ENCODE data around the gene HMX3. TPM values are rescaled to one million over a fixed set of nuclear protein-coding genes. Genes with fewer than 3 reads are reported as not detected.
"Not testable (repeated sequence)": the region's sequence is repeated elsewhere in the genome, so short reads cannot be mapped to it uniquely, and the experiment has no call there.

The HMX3 gene
- total RNA-seq, 1 experiment from 2014 or later = not detected

DNA sequence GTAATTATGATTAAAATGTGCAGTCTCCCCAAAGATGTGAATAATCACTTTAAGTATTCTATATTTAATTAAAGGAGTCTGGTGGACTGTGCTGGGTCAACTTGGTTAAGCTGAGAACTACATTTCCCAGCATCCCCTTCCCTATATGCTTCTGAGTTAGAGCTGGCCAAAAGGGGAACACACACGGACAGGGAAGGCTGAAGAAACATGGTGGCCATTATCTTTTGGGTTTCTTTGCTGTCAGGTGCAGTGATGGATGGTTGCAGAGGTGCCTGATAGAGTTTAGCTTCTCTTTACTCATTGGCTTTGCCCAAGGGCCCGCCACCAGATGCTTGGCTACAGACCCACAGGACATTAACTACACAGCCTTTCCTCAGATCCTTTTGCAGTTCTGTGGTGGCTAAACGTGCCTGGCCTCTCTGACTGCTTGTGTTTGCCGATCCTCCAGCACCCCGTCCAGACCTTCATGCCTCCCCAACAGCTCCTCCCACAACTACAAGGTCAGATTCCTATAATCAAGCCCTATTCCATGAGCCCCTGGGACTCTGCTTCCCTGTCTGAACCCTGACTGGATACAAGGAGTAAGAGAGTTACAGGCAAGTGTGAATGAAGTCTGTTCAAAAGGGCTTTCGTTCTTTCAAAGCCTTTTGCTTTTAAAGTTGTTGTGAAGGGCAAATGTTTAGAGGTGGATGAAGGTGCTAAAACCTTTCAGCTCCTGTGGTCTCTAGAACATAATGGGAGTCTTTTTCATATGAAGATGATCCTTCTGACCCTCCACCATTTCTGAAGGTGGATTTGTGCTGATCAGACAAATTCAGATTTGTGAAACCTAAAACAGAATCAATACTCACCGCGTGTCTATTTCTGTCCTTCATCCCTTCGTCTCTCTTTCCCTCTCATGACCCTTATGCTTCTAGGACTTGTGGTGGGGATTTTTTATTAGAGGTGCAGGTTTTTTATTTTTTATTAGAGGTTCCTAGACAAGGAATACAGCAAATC is 39.9 kb downstream of the HMX3 start:
- peaks cover 7% of the 10 kb centered on the region for H3K79me1 ChIP-seq (ENCODE audit: insufficient read depth, low read depth, low read length, poor library complexity, severe bottlenecking)
- no peak overlapping the region for H3K4ac ChIP-seq (ENCODE audit: low read depth, low read length)
- H2AK5ac ChIP-seq (ENCODE audit: insufficient read length, low read length) = no peak overlapping the region
- H3T11ph ChIP-seq (ENCODE audit: low read length) = no peak overlapping the region
- Mint-ChIP-seq H3K9me3 (no peaks in the 10 kb centered on the region; a peak in 1 of 5 replicates), H3K27me3 (ENCODE audit: low read depth) (no peaks in the 10 kb centered on the region), H3K36me3 (ENCODE audit: insufficient read depth in 1 of 3, low read depth in 3 of 3) (peaks cover 20 to 41% (median 39%) of the 10 kb centered on the region in 3 experiments), H3K4me3 (no peak overlapping the region), H3K27ac (peak overlapping the region; percentile 26 to 48 (median 45); a peak in 3 of 7 replicates), H3K4me1 (no peaks in the 10 kb centered on the region)
- H4K8ac ChIP-seq (replicated peaks; ENCODE audit: insufficient read length, low read depth, low read length) = no peak overlapping the region
- H3K14ac ChIP-seq (ENCODE audit: insufficient read depth, low read length) = no peak overlapping the region
- H2BK5ac ChIP-seq (ENCODE audit: insufficient read length, low read length) = no peak overlapping the region
- TF ChIP-seq, protein P1, sequence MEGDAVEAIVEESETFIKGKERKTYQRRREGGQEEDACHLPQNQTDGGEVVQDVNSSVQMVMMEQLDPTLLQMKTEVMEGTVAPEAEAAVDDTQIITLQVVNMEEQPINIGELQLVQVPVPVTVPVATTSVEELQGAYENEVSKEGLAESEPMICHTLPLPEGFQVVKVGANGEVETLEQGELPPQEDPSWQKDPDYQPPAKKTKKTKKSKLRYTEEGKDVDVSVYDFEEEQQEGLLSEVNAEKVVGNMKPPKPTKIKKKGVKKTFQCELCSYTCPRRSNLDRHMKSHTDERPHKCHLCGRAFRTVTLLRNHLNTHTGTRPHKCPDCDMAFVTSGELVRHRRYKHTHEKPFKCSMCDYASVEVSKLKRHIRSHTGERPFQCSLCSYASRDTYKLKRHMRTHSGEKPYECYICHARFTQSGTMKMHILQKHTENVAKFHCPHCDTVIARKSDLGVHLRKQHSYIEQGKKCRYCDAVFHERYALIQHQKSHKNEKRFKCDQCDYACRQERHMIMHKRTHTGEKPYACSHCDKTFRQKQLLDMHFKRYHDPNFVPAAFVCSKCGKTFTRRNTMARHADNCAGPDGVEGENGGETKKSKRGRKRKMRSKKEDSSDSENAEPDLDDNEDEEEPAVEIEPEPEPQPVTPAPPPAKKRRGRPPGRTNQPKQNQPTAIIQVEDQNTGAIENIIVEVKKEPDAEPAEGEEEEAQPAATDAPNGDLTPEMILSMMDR (conservative IDR thresholded peaks at IDR 0.05) = no peak
- H3K27ac ChIP-seq (ENCODE audit: insufficient read length, low read depth, low read length) = no peak overlapping the region
- no peaks in the 10 kb centered on the region for H3K79me2 ChIP-seq (ENCODE audit: insufficient read depth, low read length)
- DNase-seq = no peak
- H3K4me1 ChIP-seq (ENCODE audit: insufficient read depth, low read length) = no peaks in the 10 kb centered on the region
- no peak overlapping the region for H2AFZ ChIP-seq (ENCODE audit: low read length)
- no peaks in the 10 kb centered on the region for H4K20me1 ChIP-seq (ENCODE audit: control insufficient read depth, insufficient read depth, insufficient read length)
- no CpG with 5 or more reads among the region's 9 CpGs for WGBS (ENCODE audit: extremely low coverage, insufficient read length, low lambda C conversion rate)
- no peak overlapping the region for H3K9ac ChIP-seq (ENCODE audit: extremely low read depth, insufficient read length, low read length)
- H3K27me3 ChIP-seq (ENCODE audit: insufficient read depth, low read length) = no peaks in the 10 kb centered on the region
- no peak overlapping the region for H4K5ac ChIP-seq (ENCODE audit: insufficient read length, low read depth, low read length)
- H2BK15ac ChIP-seq (ENCODE audit: low read depth, low read length) = no peak overlapping the region
- H4K91ac ChIP-seq (ENCODE audit: insufficient read length, low read depth, low read length) = no peak overlapping the region
- H3K56ac ChIP-seq (ENCODE audit: insufficient read length, low read depth, low read length) = no peak overlapping the region
- no peak overlapping the region for H3K23ac ChIP-seq (ENCODE audit: insufficient read length, low read depth, low read length)
- no peaks in the 10 kb centered on the region for H3K9me3 ChIP-seq (ENCODE audit: control insufficient read depth, low read depth, low read length)
- no peak overlapping the region for H3K4me2 ChIP-seq (ENCODE audit: insufficient read depth, insufficient read length, low read length)
- no peaks in the 10 kb centered on the region for H3K23me2 ChIP-seq (ENCODE audit: insufficient read length, low read depth, low read length, poor library complexity, severe bottlenecking)
- no peak overlapping the region for H3K18ac ChIP-seq (ENCODE audit: insufficient read length, low read depth, low read length)
- H2BK12ac ChIP-seq (ENCODE audit: insufficient read length, low read depth, low read length) = no peak overlapping the region
- no peak overlapping the region for H2BK120ac ChIP-seq (ENCODE audit: low read depth, low read length, poor library complexity, severe bottlenecking)
- H2BK20ac ChIP-seq (ENCODE audit: low read depth, low read length, poor library complexity, severe bottlenecking) = no peak overlapping the region

DNA sequence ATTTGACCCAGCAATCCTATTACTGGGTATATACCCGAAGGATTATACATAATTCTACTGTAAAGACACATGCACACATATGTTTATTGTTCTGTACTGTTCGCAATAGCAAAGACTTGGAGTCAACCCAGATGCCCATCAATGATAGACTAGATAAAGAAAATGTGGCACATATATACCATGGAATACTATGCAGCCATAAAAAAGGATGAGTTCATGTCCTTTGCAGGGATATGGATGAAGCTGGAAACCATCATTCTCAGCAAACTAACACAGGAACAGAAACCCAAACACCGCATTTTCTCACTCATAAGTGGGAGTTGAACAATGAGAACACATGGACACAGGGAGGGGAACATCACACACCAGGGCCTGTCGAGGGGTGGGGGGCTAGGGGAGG is 42.6 kb downstream of the HMX3 start:
- not testable (repeated sequence) for H4K20me1 ChIP-seq (ENCODE audit: control insufficient read depth, insufficient read depth, insufficient read length); H3K27me3 Mint-ChIP-seq (ENCODE audit: low read depth); H2AK5ac ChIP-seq (ENCODE audit: insufficient read length, low read length); DNase-seq; H3K4me1 Mint-ChIP-seq; H3K79me1 ChIP-seq (ENCODE audit: insufficient read depth, low read depth, low read length, poor library complexity, severe bottlenecking); H3K27me3 ChIP-seq (ENCODE audit: insufficient read depth, low read length); H3K23me2 ChIP-seq (ENCODE audit: insufficient read length, low read depth, low read length, poor library complexity, severe bottlenecking); H2BK5ac ChIP-seq (ENCODE audit: insufficient read length, low read length); H3K18ac ChIP-seq (ENCODE audit: insufficient read length, low read depth, low read length); H2AFZ ChIP-seq (ENCODE audit: low read length); H2BK15ac ChIP-seq (ENCODE audit: low read depth, low read length); H3K9me3 ChIP-seq (ENCODE audit: control insufficient read depth, low read depth, low read length); H3K9me3 Mint-ChIP-seq; H3K27ac Mint-ChIP-seq; H3T11ph ChIP-seq (ENCODE audit: low read length); H3K23ac ChIP-seq (ENCODE audit: insufficient read length, low read depth, low read length); H3K4me3 Mint-ChIP-seq; H2BK12ac ChIP-seq (ENCODE audit: insufficient read length, low read depth, low read length); H3K4me2 ChIP-seq (ENCODE audit: insufficient read depth, insufficient read length, low read length); H4K5ac ChIP-seq (ENCODE audit: insufficient read length, low read depth, low read length); H3K4ac ChIP-seq (ENCODE audit: low read depth, low read length); H2BK20ac ChIP-seq (ENCODE audit: low read depth, low read length, poor library complexity, severe bottlenecking); H3K79me2 ChIP-seq (ENCODE audit: insufficient read depth, low read length); H3K27ac ChIP-seq (ENCODE audit: insufficient read length, low read depth, low read length); H3K4me1 ChIP-seq (ENCODE audit: insufficient read depth, low read length); H4K8ac ChIP-seq (replicated peaks; ENCODE audit: insufficient read length, low read depth, low read length); H2BK120ac ChIP-seq (ENCODE audit: low read depth, low read length, poor library complexity, severe bottlenecking); H4K91ac ChIP-seq (ENCODE audit: insufficient read length, low read depth, low read length); H3K9ac ChIP-seq (ENCODE audit: extremely low read depth, insufficient read length, low read length); H3K56ac ChIP-seq (ENCODE audit: insufficient read length, low read depth, low read length); H3K14ac ChIP-seq (ENCODE audit: insufficient read depth, low read length)
- no CpG with 5 or more reads among the region's 4 CpGs for WGBS (ENCODE audit: extremely low coverage, insufficient read length, low lambda C conversion rate)
- peaks cover 27 to 43% (median 38%) of the 10 kb centered on the region in 3 experiments for H3K36me3 Mint-ChIP-seq (ENCODE audit: insufficient read depth in 1 of 3, low read depth in 3 of 3)
